Osteocyte (in vitro differentiated cells): ENCODE measurements around the gene ERGIC1. TPM values are rescaled to one million over a fixed set of nuclear protein-coding genes. Genes with fewer than 3 reads are reported as not detected.

Source experiments
- DNase-seq: peaks from one replicate; pipeline ENCODE4 v3.0.0; 2021; ENCODE audit warnings: mixed read lengths; ENCODE audit not compliant: unreplicated experiment; ENCODE audit errors: extremely low spot score
- H3K27ac Mint-ChIP-seq: one replicate; pipeline ENCODE4 v1.8.0; 2021; ENCODE audit warnings: mild to moderate bottlenecking, mixed read lengths; ENCODE audit not compliant: unreplicated experiment
- H3K27me3 Mint-ChIP-seq: one replicate; pipeline ENCODE4 v1.8.0; 2021; ENCODE audit warnings: mixed read lengths; ENCODE audit not compliant: unreplicated experiment
- H3K36me3 Mint-ChIP-seq: one replicate; pipeline ENCODE4 v1.8.0; 2021; ENCODE audit warnings: mixed read lengths; ENCODE audit not compliant: unreplicated experiment
- H3K4me1 Mint-ChIP-seq: one replicate; pipeline ENCODE4 v1.8.0; 2021; ENCODE audit warnings: mixed read lengths; ENCODE audit not compliant: unreplicated experiment
- H3K4me3 Mint-ChIP-seq: one replicate; pipeline ENCODE4 v1.8.0; 2021; ENCODE audit warnings: mild to moderate bottlenecking, moderate library complexity, mixed read lengths; ENCODE audit not compliant: unreplicated experiment
- H3K9me3 Mint-ChIP-seq: one replicate; pipeline ENCODE4 v1.8.0; 2021; ENCODE audit warnings: mixed read lengths; ENCODE audit not compliant: unreplicated experiment
- total RNA-seq: library from RNA; stranded (reverse); gene quantifications from 2 replicates; pipeline ENCODE4 v1.2.1, GENCODE V29; 2021
- TF ChIP-seq, protein P1 (sequence below): fragments of 200-600 bp; sonication (generic); IDR thresholded peaks from 2 replicates; pipeline ENCODE4 v1.5.0; 2021; ENCODE audit warnings: antibody characterized with exemption, mild to moderate bottlenecking, moderate library complexity

The ERGIC1 gene
- total RNA-seq, 1 donor from 2014 or later, result 174 TPM

- peaks cover 12% of the 10 kb centered on the region for H3K36me3 Mint-ChIP-seq
- TF ChIP-seq, protein P1, sequence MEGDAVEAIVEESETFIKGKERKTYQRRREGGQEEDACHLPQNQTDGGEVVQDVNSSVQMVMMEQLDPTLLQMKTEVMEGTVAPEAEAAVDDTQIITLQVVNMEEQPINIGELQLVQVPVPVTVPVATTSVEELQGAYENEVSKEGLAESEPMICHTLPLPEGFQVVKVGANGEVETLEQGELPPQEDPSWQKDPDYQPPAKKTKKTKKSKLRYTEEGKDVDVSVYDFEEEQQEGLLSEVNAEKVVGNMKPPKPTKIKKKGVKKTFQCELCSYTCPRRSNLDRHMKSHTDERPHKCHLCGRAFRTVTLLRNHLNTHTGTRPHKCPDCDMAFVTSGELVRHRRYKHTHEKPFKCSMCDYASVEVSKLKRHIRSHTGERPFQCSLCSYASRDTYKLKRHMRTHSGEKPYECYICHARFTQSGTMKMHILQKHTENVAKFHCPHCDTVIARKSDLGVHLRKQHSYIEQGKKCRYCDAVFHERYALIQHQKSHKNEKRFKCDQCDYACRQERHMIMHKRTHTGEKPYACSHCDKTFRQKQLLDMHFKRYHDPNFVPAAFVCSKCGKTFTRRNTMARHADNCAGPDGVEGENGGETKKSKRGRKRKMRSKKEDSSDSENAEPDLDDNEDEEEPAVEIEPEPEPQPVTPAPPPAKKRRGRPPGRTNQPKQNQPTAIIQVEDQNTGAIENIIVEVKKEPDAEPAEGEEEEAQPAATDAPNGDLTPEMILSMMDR, result no peak
- DNase-seq, result no peak
- no peaks in the 10 kb centered on the region for H3K27me3 Mint-ChIP-seq
- peak overlapping the region; percentile 81 for H3K27ac Mint-ChIP-seq
- no peak overlapping the region for H3K4me3 Mint-ChIP-seq
- H3K9me3 Mint-ChIP-seq, result peaks cover 5% of the 10 kb centered on the region
- H3K4me1 Mint-ChIP-seq, result peaks cover 39% of the 10 kb centered on the region
Measured at GRCh38 chr5:172881691-172882370, 47.8 kb downstream of the ERGIC1 start.

DNA sequence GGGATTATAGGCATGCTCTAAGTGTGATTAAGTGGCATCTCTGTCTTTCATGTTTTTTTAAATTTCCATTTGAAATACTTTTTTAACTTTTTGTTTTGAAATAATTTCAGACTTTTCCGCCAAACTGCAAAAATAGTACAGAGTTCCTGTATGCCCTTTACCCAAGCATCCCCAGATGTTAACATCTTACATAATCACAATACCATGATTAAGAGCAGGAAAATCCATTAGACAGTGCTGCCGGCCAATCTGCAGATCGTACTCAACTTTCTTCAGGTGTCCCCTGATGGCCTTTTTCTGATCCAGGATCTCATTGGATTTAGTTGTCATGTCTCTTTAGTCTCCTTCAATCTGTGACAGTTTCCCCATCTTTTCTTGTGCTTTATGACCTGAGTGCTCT, 49.0 kb downstream of the ERGIC1 start:
- Mint-ChIP-seq H3K4me1 (peaks cover 42% of the 10 kb centered on the region), H3K4me3 (no peak overlapping the region), H3K9me3 (peaks cover 5% of the 10 kb centered on the region), H3K27ac (no peak overlapping the region), H3K36me3 (peaks cover 18% of the 10 kb centered on the region), H3K27me3 (no peaks in the 10 kb centered on the region)
- no peak for DNase-seq
- TF ChIP-seq, protein P1, result no peak

DNA sequence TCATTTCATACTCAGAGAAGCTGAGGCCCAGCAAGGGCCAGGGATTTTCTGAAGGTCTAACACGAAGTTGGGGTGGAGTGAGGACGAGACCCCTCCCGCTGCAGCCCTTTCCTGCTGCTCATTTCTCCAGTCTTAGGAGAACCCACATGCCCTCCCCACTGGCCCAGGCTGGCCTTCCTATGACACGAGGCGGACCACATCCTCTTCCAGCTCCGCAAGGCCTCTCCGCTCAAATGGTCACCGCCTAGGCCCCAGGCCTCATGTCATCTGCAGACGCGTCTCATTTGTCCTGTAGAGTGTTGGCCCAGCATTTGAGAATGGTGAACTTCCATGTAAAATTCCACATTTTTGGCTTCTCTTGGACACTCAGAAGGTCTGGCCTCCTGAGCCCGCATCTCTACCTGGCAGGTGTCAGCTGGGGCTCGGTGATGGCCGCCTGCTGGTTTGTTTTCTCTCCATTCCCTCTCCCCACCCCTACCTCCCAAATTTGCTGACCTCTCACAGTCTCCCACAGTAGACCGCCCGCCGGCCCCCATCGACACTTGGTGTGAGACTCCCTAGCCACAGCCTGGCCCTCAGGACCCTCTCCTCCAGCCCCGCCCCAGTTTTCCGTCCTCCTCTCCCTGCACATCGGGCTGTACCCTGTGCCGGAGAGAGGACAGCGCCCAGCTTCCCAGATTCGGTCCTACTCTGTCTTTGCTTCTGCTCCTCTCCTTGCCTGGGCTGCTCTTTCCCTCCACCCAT, 51.7 kb downstream of the ERGIC1 start:
- TF ChIP-seq, protein P1, result no peak
- Mint-ChIP-seq H3K4me1 (peaks cover 35% of the 10 kb centered on the region), H3K4me3 (no peak overlapping the region), H3K27me3 (no peaks in the 10 kb centered on the region), H3K27ac (no peak overlapping the region), H3K9me3 (peaks cover 5% of the 10 kb centered on the region), H3K36me3 (peaks cover 33% of the 10 kb centered on the region)
- no peak for DNase-seq

GRCh38 chr5:172886476-172886875, 52.4 kb downstream of the ERGIC1 start:
- TF ChIP-seq, protein P1, result no peak
- Mint-ChIP-seq H3K36me3 (peaks cover 38% of the 10 kb centered on the region), H3K4me3 (no peak overlapping the region), H3K4me1 (peaks cover 35% of the 10 kb centered on the region), H3K27ac (peak overlapping the region; percentile 23), H3K9me3 (peaks cover 5% of the 10 kb centered on the region), H3K27me3 (no peaks in the 10 kb centered on the region)
- no peak for DNase-seq

DNA sequence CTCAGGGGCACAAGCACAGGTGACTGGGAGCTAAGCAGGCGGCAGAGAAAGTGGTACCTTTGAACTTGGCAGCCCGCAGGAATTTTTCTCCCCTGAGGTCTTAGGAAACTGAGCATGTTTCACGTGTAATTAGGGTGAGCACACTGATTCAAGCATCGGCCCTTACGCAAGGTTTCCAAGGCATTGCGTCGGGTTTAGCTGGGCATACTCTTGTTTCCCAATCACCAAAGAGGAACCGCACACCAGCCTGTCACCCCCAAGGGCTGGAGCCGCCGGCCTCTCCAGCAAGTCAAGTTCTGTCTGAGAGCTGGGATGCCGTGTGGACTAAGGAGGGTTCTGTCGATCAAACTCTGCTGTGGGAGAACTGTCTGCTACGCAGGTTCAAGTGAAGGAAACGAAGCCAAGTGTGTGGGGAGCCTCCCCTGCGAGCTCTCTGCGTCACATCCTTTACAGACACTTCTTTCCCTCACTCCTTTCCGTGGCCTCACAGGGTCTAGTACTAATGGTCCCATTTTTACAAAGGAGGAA, 53.0 kb downstream of the ERGIC1 start:
- H3K9me3 Mint-ChIP-seq, result peaks cover 5% of the 10 kb centered on the region
- H3K36me3 Mint-ChIP-seq, result peaks cover 40% of the 10 kb centered on the region
- no peaks in the 10 kb centered on the region for H3K27me3 Mint-ChIP-seq
- H3K4me1 Mint-ChIP-seq, result peaks cover 35% of the 10 kb centered on the region
- TF ChIP-seq, protein P1, result no peak
- H3K4me3 Mint-ChIP-seq, result no peak overlapping the region
- peak overlapping the region; percentile 90 for H3K27ac Mint-ChIP-seq
- no peak for DNase-seq
